GM21528 (cell line): ENCODE data around the gene ZNF32.

Source experiments
- ATAC-seq: cut with Tn5 transposase; IDR thresholded peaks from one replicate; pipeline ENCODE4 v1.9.1; 2021; ENCODE audit warnings: mild to moderate bottlenecking, moderate library complexity; ENCODE audit not compliant: unreplicated experiment, low FRiP score

Gene ZNF32

GRCh38 chr10:43681721-43682120 is 33.0 kb upstream of the ZNF32 start:
- no peak for ATAC-seq

GRCh38 chr10:43681220-43681619 is 32.5 kb upstream of the ZNF32 start:
- no peak for ATAC-seq

- ATAC-seq, result no peak
Measured at GRCh38 chr10:43680035-43680434, 31.4 kb upstream of the ZNF32 start.

GRCh38 chr10:43679509-43679908 is 30.8 kb upstream of the ZNF32 start:
- no peak for ATAC-seq

- no peak for ATAC-seq
Measured at GRCh38 chr10:43678654-43679053, 30.0 kb upstream of the ZNF32 start.

- ATAC-seq, result no peak
Measured at GRCh38 chr10:43676901-43677300, 28.2 kb upstream of the ZNF32 start.

GRCh38 chr10:43676331-43676730 is 27.6 kb upstream of the ZNF32 start:
- no peak for ATAC-seq

- no peak for ATAC-seq
Measured at GRCh38 chr10:43674553-43675210, 26.0 kb upstream of the ZNF32 start.

GRCh38 chr10:43673471-43673870 is 24.8 kb upstream of the ZNF32 start:
- no peak for ATAC-seq

GRCh38 chr10:43671659-43672531 is 23.2 kb upstream of the ZNF32 start:
- peak; percentile 70 for ATAC-seq

- no peak for ATAC-seq
Measured at GRCh38 chr10:43669386-43669785, 20.7 kb upstream of the ZNF32 start.

- no peak for ATAC-seq
Measured at GRCh38 chr10:43667761-43668386, 19.2 kb upstream of the ZNF32 start.

- ATAC-seq, result no peak
Measured at GRCh38 chr10:43667317-43667731, 18.6 kb upstream of the ZNF32 start.

- ATAC-seq, result no peak
Measured at GRCh38 chr10:43666552-43666951, 17.9 kb upstream of the ZNF32 start.

GRCh38 chr10:43665054-43665453 is 16.4 kb upstream of the ZNF32 start:
- no peak for ATAC-seq

GRCh38 chr10:43658227-43658626 is 9.5 kb upstream of the ZNF32 start:
- ATAC-seq, result no peak

GRCh38 chr10:43655311-43655710 is 6.6 kb upstream of the ZNF32 start:
- no peak for ATAC-seq

- ATAC-seq, result no peak
Measured at GRCh38 chr10:43653746-43654145, 5.1 kb upstream of the ZNF32 start.

GRCh38 chr10:43649185-43649523 is 473 bp upstream of the ZNF32 start:
- ATAC-seq, result no peak

GRCh38 chr10:43648095-43648397 is 635 bp downstream of the ZNF32 start:
- no peak for ATAC-seq

- ATAC-seq, result no peak
Measured at GRCh38 chr10:43647576-43647975, 1.1 kb downstream of the ZNF32 start.

- no peak for ATAC-seq
Measured at GRCh38 chr10:43645866-43646265, 2.8 kb downstream of the ZNF32 start.
